Measurements from ENCODE around the gene MVK.

The MVK gene

DNA sequence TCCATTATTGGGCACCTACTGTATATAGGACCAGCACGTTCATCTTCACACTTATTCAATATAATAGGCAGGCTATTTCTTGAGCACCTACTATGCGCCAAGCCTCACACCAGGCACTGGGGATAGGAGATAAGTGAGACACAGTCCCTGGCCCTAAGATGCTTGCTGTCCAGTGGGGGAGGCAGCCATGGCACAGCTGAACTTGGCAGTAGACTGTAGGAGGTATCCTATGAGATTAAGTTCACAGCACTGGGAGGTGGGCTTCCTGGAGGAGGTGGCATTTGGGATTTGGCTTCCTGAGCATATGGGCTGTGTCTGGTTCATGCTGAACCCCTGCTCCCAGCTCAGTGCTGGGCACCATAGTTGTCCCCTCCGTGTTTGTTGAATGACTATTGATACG lies 65.1 kb downstream of the MVK start:
- DNase-seq, result no peak

DNA sequence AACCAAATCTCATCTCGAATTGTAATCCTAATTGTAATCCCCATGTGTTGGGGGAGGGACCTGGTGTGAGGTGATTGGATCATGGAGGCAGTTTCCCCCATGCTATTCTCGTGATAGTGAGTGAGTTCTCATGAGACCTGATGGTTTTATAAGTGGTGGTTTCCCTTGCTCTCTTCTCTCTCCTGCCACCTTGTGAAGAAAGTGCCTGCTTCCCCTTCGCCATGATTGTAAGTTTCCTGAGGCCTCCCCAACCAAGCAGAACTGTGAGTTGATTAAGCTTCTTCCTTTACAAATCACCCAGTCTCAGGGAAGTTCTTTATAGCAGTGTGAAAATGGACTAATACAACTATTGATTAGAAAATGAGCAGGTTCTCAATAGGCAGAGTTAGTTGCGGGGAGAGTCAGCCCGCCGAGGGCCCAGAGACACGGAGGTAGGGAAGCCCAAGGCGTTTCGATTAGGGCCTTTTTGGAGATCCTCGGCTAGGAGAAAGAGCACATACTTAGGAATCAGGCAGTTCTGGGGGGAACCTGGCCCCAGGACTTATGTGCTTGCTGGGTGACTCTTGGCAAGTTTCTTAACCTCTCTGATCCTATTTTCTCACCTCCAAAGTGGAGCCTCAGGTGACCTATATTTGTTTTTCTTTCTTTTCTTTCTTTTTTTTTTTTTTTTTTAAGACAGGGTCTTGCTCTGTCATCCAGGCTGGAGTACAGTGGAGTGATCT lies 65.7 kb downstream of the MVK start:
- DNase-seq, result no peak

DNA sequence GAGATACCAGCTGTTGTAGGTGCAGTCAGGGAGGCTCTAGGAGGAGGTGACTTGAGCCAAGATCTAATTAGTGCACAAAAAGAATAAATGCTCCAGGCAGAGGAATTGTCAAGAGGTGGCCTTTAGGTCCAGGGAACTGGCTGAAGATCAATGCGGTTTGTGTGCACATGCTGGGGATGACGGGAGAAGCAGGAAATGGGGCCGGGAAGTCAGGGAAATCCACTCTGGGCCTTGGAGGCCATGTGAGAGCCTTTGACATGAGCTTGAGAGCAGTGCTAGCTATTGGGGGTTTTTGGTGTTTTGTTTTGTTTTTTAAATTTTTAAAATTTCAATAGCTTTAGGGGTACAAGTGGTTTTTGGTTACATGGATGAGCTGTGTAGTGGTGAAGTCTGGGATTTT lies 67.4 kb downstream of the MVK start:
- no peak for DNase-seq

- DNase-seq, result no peak
These were observed 67.8 kb downstream of the MVK start for GRCh38 chr12:109641422-109641821.

DNA sequence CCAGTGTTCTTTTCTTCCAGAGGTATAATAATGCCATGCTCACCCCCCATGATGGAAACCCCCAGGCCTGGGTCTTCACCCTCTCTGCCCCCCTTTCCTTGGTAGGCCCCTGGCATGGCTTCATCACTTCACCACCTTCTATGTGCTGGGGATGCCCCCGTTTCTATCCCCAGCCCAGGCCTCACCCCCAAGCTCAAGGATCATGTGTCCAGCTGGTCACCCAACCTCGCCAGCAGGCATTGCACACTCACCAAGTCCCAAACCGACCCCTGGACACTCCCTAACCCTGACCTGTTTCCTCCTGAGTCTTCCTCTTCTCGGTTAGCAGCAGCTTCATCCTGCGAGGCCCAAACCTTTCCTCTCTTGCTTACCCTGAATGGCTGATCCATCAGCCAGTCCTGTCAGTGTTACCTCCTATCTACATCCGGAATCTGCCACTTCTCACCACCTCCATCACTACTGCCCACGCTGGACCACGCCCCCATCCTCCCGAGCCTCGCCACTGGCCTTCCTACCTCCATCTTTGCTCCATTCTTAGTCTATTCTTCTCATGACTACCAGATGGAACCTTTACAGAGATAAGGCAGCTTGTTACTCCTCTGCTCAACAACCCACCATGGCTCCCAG lies 69.0 kb downstream of the MVK start:
- no peak for DNase-seq

GRCh38 chr12:109645194-109645593 lies 71.6 kb downstream of the MVK start:
- DNase-seq, result no peak

GRCh38 chr12:109645708-109646107 lies 72.1 kb downstream of the MVK start:
- no peak for DNase-seq

Data from stimulated activated CD4-positive, alpha-beta T cell treated with anti-CD3 and anti-CD28 coated beads, Interleukin-4, amount 100 ng/mL, for 24 hours (primary cell).